GM10266 (cell line): ENCODE results near the gene MLXIP.

Experiments used
- DNase-seq: peaks from one replicate; pipeline ENCODE4 v3.0.0; 2012; ENCODE audit errors: extremely low spot score
- CTCF ChIP-seq: IDR thresholded peaks from 2 replicates; pipeline ENCODE4 v1.5.1; 2012; ENCODE audit warnings: mild to moderate bottlenecking, low read depth; ENCODE audit not compliant: control insufficient read depth, insufficient read depth; ENCODE audit errors: missing control alignments

The MLXIP gene

DNA sequence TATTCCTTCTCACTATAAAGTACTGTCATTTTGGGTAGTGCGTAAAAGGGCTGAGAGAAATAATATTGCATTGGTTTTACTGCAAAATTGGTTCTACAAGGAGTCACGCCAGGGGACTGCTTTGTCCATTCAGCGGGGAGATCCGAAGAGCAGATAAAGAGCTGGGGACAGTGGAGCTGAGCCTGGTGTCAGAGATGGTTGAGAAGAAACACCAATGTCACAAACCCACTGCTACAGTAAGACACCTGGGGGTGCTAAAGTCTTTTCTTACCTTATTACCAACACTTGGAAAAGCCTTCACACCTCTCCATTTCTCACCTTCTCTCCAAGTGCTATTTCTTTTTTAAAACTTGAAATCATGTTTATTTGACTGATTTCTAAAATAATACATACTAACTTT is 81.3 kb downstream of the MLXIP start:
- no peak for TF ChIP-seq CTCF
- no peak for DNase-seq

DNA sequence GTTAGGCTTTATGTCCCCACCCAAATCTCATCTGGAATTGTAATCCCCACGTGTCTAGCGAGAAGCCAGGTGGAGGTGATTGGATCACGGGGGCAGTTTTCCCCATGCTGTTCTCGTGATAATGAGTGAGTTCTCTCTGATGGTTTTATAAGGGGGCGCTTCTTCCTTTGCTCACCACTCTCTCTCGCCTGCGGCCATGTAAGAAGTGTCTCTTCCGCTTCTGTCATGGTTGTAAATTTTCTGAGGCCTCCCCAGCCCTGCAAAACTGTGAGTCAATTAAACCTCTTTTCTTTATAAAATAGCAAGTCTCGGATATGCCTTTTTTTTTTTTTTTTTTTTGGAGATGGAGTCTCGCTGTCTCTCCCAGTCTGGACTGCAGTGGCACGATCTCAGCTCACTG is 82.2 kb downstream of the MLXIP start:
- no peak for TF ChIP-seq CTCF
- DNase-seq, result no peak

GRCh38 chr12:122161682-122162081 is 83.1 kb downstream of the MLXIP start:
- no peak for TF ChIP-seq CTCF
- DNase-seq, result no peak

- DNase-seq, result no peak
- TF ChIP-seq CTCF, result no peak
Observed at GRCh38 chr12:122162976-122163375, 84.4 kb downstream of the MLXIP start.

GRCh38 chr12:122166422-122167349 is 88.1 kb downstream of the MLXIP start:
- no peak for TF ChIP-seq CTCF
- peak; percentile 65 for DNase-seq

DNA sequence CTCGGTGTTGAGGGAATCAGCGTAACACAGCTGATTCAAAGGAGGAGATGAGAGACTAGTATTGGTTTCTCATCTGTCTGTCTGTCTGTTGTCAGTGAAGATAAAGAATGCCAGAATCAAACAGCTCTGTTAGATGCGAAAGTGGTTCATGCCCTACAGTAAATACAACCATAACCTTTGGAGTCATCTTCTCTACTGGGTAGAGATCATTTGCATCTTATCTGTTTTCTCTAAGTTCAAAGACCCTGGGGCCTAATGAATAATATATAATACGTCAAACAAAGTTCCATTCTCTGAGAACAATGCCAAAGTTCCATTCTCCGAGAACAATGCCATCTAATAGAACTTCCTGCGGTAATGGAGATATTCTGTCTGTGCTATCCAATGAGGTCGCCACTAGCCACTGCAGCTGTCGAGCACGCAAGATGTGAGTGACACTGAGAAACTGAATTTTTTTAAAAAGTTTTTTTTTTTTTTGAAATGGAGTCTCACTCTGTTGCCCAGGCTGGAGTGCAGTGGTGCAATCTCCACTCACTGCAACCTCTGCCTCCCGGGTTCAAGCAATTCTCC is 88.9 kb downstream of the MLXIP start:
- TF ChIP-seq CTCF, result no peak

DNA sequence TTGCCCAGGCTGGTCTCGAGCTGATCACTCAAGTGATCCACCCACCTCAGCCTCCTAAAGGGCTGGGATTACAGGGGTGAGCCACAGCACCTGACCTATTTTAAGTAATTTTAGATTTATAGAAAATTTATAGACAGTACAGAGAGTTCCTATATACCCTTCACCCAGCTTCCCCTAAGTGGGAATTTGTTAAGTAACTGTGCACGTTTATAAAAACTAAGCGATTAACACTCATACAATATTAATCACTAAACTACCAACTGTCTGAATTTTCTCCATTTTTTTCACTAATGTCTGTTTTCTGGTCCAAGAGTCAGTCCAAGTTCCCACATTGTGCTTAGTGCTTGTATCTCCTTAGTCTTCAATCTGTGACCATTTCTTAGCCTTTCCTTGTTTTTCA is 89.9 kb downstream of the MLXIP start:
- DNase-seq, result no peak
- no peak for TF ChIP-seq CTCF

More for the DNA sequence above, 88.9 kb downstream of the MLXIP start:
- no peak for DNase-seq
